Cerebellar nuclear complex (tissue), 1 donor: ENCODE data around the gene INO80.

ENCODE experiments used
- DNase-seq, 2 experiments: peaks; one replicate each; lab custom pipeline; 2025; lab: John Stamatoyannopoulos, UW

INO80 gene

GRCh38 chr15:40929660-40930429 lies 186.2 kb downstream of the INO80 start:
- no peak for DNase-seq
